H1 (cell line): ENCODE measurements around the gene SLC17A3. TPM values are rescaled to one million over a fixed set of nuclear protein-coding genes. Genes with fewer than 3 reads are reported as not detected.

Experiments used
- CTCF ChIA-PET: fragments of 300-600 bp; sonication (Branson Sonifier 250); formaldehyde crosslinking; loops from one replicate; lab custom pipeline; 2021; ENCODE audit not compliant: partially characterized antibody; lab: Charles Lee
- POLR2A ChIA-PET: fragments of 300-600 bp; sonication (Branson Sonifier 250); formaldehyde crosslinking; loops from one replicate; lab custom pipeline; 2021; ENCODE audit warnings: inconsistent platforms; ENCODE audit not compliant: partially characterized antibody; lab: Charles Lee
- DNase-seq, 2 experiments: peaks; one replicate each; pipeline versions ENCODE4 v3.0.0 to v3.0.0-alpha.2; 2010 to 2022; ENCODE audit warnings: low spot score in 2 of 2, low read depth in 1 of 2, mixed read lengths in 1 of 2
- FAIRE-seq: peaks from 2 replicates; lab custom pipeline; 2011; peaks lifted over from hg19 to GRCh38; lab: Jason Lieb, UNC
- H2AFZ ChIP-seq: 2 replicates; pipeline ENCODE4 v1.8.1; 2012; ENCODE audit warnings: low read length, inconsistent platforms
- H2AK5ac ChIP-seq: 2 replicates; pipeline ENCODE4 v1.6.1; 2013; ENCODE audit warnings: low read depth, low read length
- H2BK120ac ChIP-seq: replicated peaks from 2 replicates; pipeline ENCODE3; 2013; ENCODE audit warnings: low read depth, low read length, inconsistent platforms
- H2BK12ac ChIP-seq: 2 replicates; pipeline ENCODE4 v1.6.1; 2013; ENCODE audit warnings: low read depth, low read length
- H2BK15ac ChIP-seq: 2 replicates; pipeline ENCODE4 v1.6.1; 2013; ENCODE audit warnings: low read length
- H2BK20ac ChIP-seq: 2 replicates; pipeline ENCODE4 v1.6.1; 2013; ENCODE audit warnings: low read length
- H2BK5ac ChIP-seq: 2 replicates; pipeline ENCODE4 v1.6.1; 2013; ENCODE audit warnings: low read depth, low read length
- H3K14ac ChIP-seq: 2 replicates; pipeline ENCODE4 v1.6.1; 2013; ENCODE audit warnings: inconsistent platforms; ENCODE audit not compliant: insufficient read length
- H3K18ac ChIP-seq: 2 replicates; pipeline ENCODE4 v1.6.1; 2013; ENCODE audit warnings: low read length; ENCODE audit errors: extremely low read depth
- H3K23ac ChIP-seq: 2 replicates; pipeline ENCODE4 v1.6.1; 2013; ENCODE audit warnings: inconsistent platforms; ENCODE audit not compliant: insufficient read length
- H3K23me2 ChIP-seq: 2 replicates; pipeline ENCODE4 v1.6.1; 2013; ENCODE audit warnings: low read depth, low read length
- H3K27ac ChIP-seq: 2 replicates; pipeline ENCODE4 v1.6.1; 2011; ENCODE audit warnings: low read depth, low read length, inconsistent platforms
- H3K27me3 ChIP-seq, 4 experiments: replicated peaks in 1 of 4; 1 replicate in 1 of 4; 2 replicates in 3 of 4; pipeline versions ENCODE4 v1.6.1 to v1.8.1; 2011 to 2013; ENCODE audit warnings: low read length in 3 of 4, mild to moderate bottlenecking in 3 of 4, inconsistent platforms in 2 of 4, mixed read lengths in 2 of 4, moderate library complexity in 1 of 4; ENCODE audit not compliant: control insufficient read depth in 3 of 4, insufficient read depth in 3 of 4; ENCODE audit errors: extremely low read depth in 1 of 4
- H3K36me3 ChIP-seq, 4 experiments: 2 replicates each; pipeline versions ENCODE4 v1.6.1 to v1.8.1; 2011 to 2013; ENCODE audit warnings: mild to moderate bottlenecking in 4 of 4, low read length in 3 of 4, moderate library complexity in 2 of 4, control low read depth in 1 of 4, inconsistent platforms in 1 of 4; ENCODE audit not compliant: insufficient read depth in 4 of 4, control insufficient read depth in 2 of 4
- H3K4ac ChIP-seq: replicated peaks from 2 replicates; pipeline ENCODE3; 2013; ENCODE audit warnings: low read length, low read depth, mixed read lengths, inconsistent platforms; ENCODE audit not compliant: insufficient read length
- H3K4me1 ChIP-seq, 4 experiments: replicated peaks in 1 of 4; 1 replicate in 1 of 4; 2 replicates in 3 of 4; pipeline versions ENCODE4 v1.6.1 to v1.8.1; 2011 to 2013; ENCODE audit warnings: low read length in 3 of 4, inconsistent platforms in 2 of 4, mixed read lengths in 1 of 4; ENCODE audit not compliant: insufficient read depth in 4 of 4, control insufficient read depth in 3 of 4
- H3K4me2 ChIP-seq, 2 experiments: 2 replicates each; pipeline versions ENCODE4 v1.6.1 to v1.8.1; 2011 to 2013; ENCODE audit warnings: low read depth in 2 of 2, low read length in 2 of 2, control low read depth in 1 of 2, inconsistent platforms in 1 of 2, mild to moderate bottlenecking in 1 of 2; ENCODE audit not compliant: insufficient read depth in 1 of 2
- H3K4me3 ChIP-seq, 4 experiments: fragments of 200-600, 300-600 bp in 1 of 4; sonication (generic), shearing (Covaris generic), sonication (Bioruptor Twin) in 1 of 4; 2 replicates each; pipeline versions ENCODE4 v1.5.1 to v1.8.1; 2011 to 2016; ENCODE audit warnings: low read length in 4 of 4, low read depth in 3 of 4, control low read depth in 2 of 4, inconsistent platforms in 2 of 4, mild to moderate bottlenecking in 2 of 4, mixed read lengths in 1 of 4, moderate library complexity in 1 of 4; ENCODE audit not compliant: insufficient read depth in 2 of 4; ENCODE audit errors: extremely low read depth in 1 of 4
- H3K56ac ChIP-seq: replicated peaks from 2 replicates; pipeline ENCODE3; 2013; ENCODE audit warnings: low read depth, mild to moderate bottlenecking, mixed read lengths, low read length, inconsistent platforms; ENCODE audit not compliant: insufficient read length
- H3K79me1 ChIP-seq: 2 replicates; pipeline ENCODE4 v1.6.1; 2013; ENCODE audit warnings: low read depth, low read length, control low read depth
- H3K79me2 ChIP-seq, 2 experiments: 2 replicates each; pipeline versions ENCODE4 v1.6.1 to v1.8.1; 2012 to 2013; ENCODE audit warnings: low read length in 2 of 2, mild to moderate bottlenecking in 2 of 2, inconsistent platforms in 1 of 2; ENCODE audit not compliant: insufficient read depth in 2 of 2, control insufficient read depth in 1 of 2
- H3K9ac ChIP-seq, 4 experiments: replicated peaks in 1 of 4; 1 replicate in 1 of 4; 2 replicates in 3 of 4; pipeline versions ENCODE4 v1.6.1 to v1.8.1; 2011 to 2013; ENCODE audit warnings: low read depth in 3 of 4, low read length in 3 of 4, control low read depth in 2 of 4, mild to moderate bottlenecking in 2 of 4, moderate library complexity in 2 of 4, inconsistent platforms in 1 of 4; ENCODE audit errors: extremely low read depth in 1 of 4
- H3K9me3 ChIP-seq, 2 experiments: 2 replicates each; pipeline versions ENCODE4 v1.6.1 to v1.8.1; 2012 to 2013; ENCODE audit warnings: mild to moderate bottlenecking in 2 of 2, moderate library complexity in 2 of 2, control low read depth in 1 of 2, inconsistent platforms in 1 of 2, low read depth in 1 of 2, low read length in 1 of 2, mixed read lengths in 1 of 2; ENCODE audit not compliant: insufficient read depth in 2 of 2
- H4K20me1 ChIP-seq, 2 experiments: replicated peaks in 1 of 2; 2 replicates each; pipeline versions ENCODE3 to v1.8.1; 2011 to 2013; ENCODE audit warnings: inconsistent platforms in 2 of 2, low read length in 2 of 2, mild to moderate bottlenecking in 1 of 2; ENCODE audit not compliant: insufficient read depth in 2 of 2, control insufficient read depth in 1 of 2
- H4K5ac ChIP-seq: 2 replicates; pipeline ENCODE4 v1.6.1; 2013; ENCODE audit warnings: low read length, low read depth, mixed read lengths, inconsistent platforms; ENCODE audit not compliant: insufficient read length
- H4K8ac ChIP-seq: 2 replicates; pipeline ENCODE4 v1.8.0; 2013; ENCODE audit warnings: mild to moderate bottlenecking, moderate library complexity, low read length, inconsistent platforms; ENCODE audit not compliant: insufficient read depth; ENCODE audit errors: extremely low read depth
- H4K91ac ChIP-seq: replicated peaks from 2 replicates; pipeline ENCODE3; 2013; ENCODE audit warnings: low read length, mixed read lengths, inconsistent platforms; ENCODE audit not compliant: insufficient read length
- ASH2L ChIP-seq: fragments of 200-600, 300-600 bp; sonication (generic); IDR thresholded peaks from one replicate; pipeline ENCODE4 v1.7.1; 2017; ENCODE audit warnings: low read length
- BRCA1 ChIP-seq: IDR thresholded peaks from 2 replicates; pipeline ENCODE4 v1.6.1; 2012; ENCODE audit warnings: low read depth, low read length, improper control_type of control experiment
- ZNF274 ChIP-seq: IDR thresholded peaks from 2 replicates; pipeline ENCODE4 v1.7.0; 2012; ENCODE audit warnings: low read length, borderline replicate concordance; ENCODE audit errors: extremely low read depth
- WGBS, 2 experiments: shearing (Covaris generic) in 1 of 2; methylation state at CpG; one replicate each; pipeline versions ENCODE4 v1.1.6 to v1.1.7; 2013 to 2015; ENCODE audit warnings: low lambda C conversion rate in 2 of 2, mixed read lengths in 2 of 2, inconsistent platforms in 1 of 2, low coverage in 1 of 2, missing lambda C conversion rate in 1 of 2; ENCODE audit not compliant: insufficient replicate concordance in 2 of 2, insufficient coverage in 1 of 2, insufficient read length in 1 of 2; ENCODE audit errors: extremely low coverage in 1 of 2, missing lambda C conversion rate in 1 of 2; 5-methylcytosine and 5-hydroxymethylcytosine counted together
- polyA plus RNA-seq, 7 experiments: library from polyadenylated mRNA; depleted of rRNA in 3 of 7; stranded (reverse) in 5 of 7; unstranded in 2 of 7; fragments of >200 nt in 5 of 7; fragments of 200-250 nt in 2 of 7; gene quantifications; 1 replicate in 5 of 7; 2 replicates in 1 of 7; 4 replicates in 1 of 7; pipeline versions ENCODE4 v1.2.1 to v1.2.3, GENCODE V29; 2011 to 2013; ENCODE audit warnings: missing spikeins in 2 of 7, mixed read lengths in 2 of 7
- total RNA-seq: library from RNA; stranded (reverse); fragmentation: NEBNext Ultra II Directional; extraction: Animal tissue kit (Norgen Biotek cat#: 25700); gene quantifications from 2 replicates; pipeline ENCODE4 v1.2.1, GENCODE V29; 2021

Gene SLC17A3
- total and polyA plus RNA-seq, 2 of the 8 experiments (the other 6 are each of a cell fraction or from before 2014, with no cell fraction given) = not detected

DNA sequence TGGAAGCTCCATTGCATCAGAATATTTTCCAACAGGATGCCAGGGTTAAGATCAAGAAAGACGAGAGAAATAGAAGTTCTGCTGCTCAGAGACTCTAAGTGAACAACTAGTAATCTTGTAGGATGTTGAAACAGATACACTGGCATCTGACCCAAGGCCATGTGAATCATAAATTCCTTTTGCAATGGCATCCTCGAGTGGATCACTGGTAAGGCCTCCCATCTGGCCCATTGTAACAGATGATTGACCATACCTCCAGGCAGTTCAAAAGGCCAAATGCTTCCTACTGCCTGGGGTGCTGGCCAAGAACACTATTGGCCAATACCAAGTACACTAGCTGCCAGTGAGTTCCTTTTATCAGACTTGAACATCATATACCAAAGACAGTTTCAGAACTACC is 9.9 kb upstream of the SLC17A3 start:
- no peak overlapping the region for H4K91ac ChIP-seq
- H3K79me1 ChIP-seq = no peaks in the 10 kb centered on the region
- H3K23me2 ChIP-seq = no peaks in the 10 kb centered on the region; the same call in 1 of the 2 replicates
- no peak overlapping the region for H2BK5ac ChIP-seq
- no peaks in the 10 kb centered on the region for H3K36me3 ChIP-seq
- no peak overlapping the region for H3K56ac ChIP-seq
- no peak overlapping the region for H2BK20ac ChIP-seq
- no peak overlapping the region for H4K8ac ChIP-seq
- H2BK12ac ChIP-seq = no peak overlapping the region
- no peak overlapping the region for H3K27ac ChIP-seq
- POLR2A ChIA-PET = no interaction called here
- H4K5ac ChIP-seq = no peak overlapping the region
- no peak overlapping the region for H2AK5ac ChIP-seq
- no peaks in the 10 kb centered on the region; a peak in 1 of 7 replicates for H3K4me1 ChIP-seq
- H3K18ac ChIP-seq = no peak overlapping the region
- no peak overlapping the region for H2BK15ac ChIP-seq
- H4K20me1 ChIP-seq = no peaks in the 10 kb centered on the region
- TF ChIP-seq ZNF274 = no peak
- no peak for TF ChIP-seq BRCA1
- TF ChIP-seq ASH2L = no peak
- TF ChIP-seq, all 59 proteins: peak for 0
- CTCF ChIA-PET = interaction anchor here (0.6 to 1.6 kb wide), 3 partner anchors 19 to 109 kb away, joined by 3 to 7 read pairs (median 3); no protein-coding TSS in a partner anchor
- Histone ChIP-seq H2AFZ (no peak overlapping the region), H3K79me2 (no peaks in the 10 kb centered on the region), H3K14ac (no peak overlapping the region), H3K23ac (no peak overlapping the region), H2BK120ac (no peak overlapping the region), H3K9me3 (no peaks in the 10 kb centered on the region), H3K4me2 (no peak overlapping the region), H3K4me3 (no peak overlapping the region), H3K4ac (no peak overlapping the region), H3K9ac (no peak overlapping the region), H3K27me3 (peaks cover 0 to 4% (median 0%) of the 10 kb centered on the region in 4 experiments; a peak in 1 of 7 replicates)
- DNase-seq (no peak), FAIRE-seq (no peak)
- WGBS, 2 experiments = 93% methylated on average over 2 of the region's 2 CpGs; no CpG with 5 or more reads in 1 of the 2 experiments
